ENCODE data around the gene PRLH. TPM values are rescaled to one million over a fixed set of nuclear protein-coding genes. Genes with fewer than 3 reads are reported as not detected.

PRLH gene
- total and polyA plus RNA-seq, 2 donors (not counting 3 experiments of a cell fraction or from before 2014, with no cell fraction given): not detected

GRCh38 chr2:237569896-237570295, 3.5 kb downstream of the PRLH start:
- POLR2A ChIA-PET: no interaction called here

More at GRCh38 chr2:237569896-237570295, 3.5 kb downstream of the PRLH start:
- DNase-seq (ENCODE audit: low read depth, low spot score): no peak
- Histone ChIP-seq H3K4me3 (replicated peaks in 1 of 3; ENCODE audit: insufficient read depth in 1 of 3, low read depth in 1 of 3, low read length in 3 of 3) (no peak overlapping the region), H3K27me3 (ENCODE audit: control insufficient read depth in 2 of 2, insufficient read depth in 2 of 2, low read length in 2 of 2) (no peaks in the 10 kb centered on the region), H3K27ac (ENCODE audit: insufficient read depth, low read depth, low read length) (no peak overlapping the region), H3K9me3 (replicated peaks; ENCODE audit: control insufficient read depth, insufficient read depth, low read length) (no peaks in the 10 kb centered on the region), H3K79me2 (ENCODE audit: control insufficient read depth, insufficient read depth, low read length) (no peaks in the 10 kb centered on the region), H3K36me3 (ENCODE audit: control insufficient read depth in 2 of 2, extremely low read depth in 1 of 2, insufficient read depth in 2 of 2, low read length in 2 of 2) (no peaks in the 10 kb centered on the region), H3K4me1 (ENCODE audit: control insufficient read depth, extremely low read depth, insufficient read depth, low read length) (no peaks in the 10 kb centered on the region), H3K4me2 (ENCODE audit: insufficient read depth, low read length) (no peak overlapping the region), H3K9ac (replicated peaks; ENCODE audit: extremely low read depth, insufficient read depth, low read length) (no peak overlapping the region), H2AFZ (ENCODE audit: low read depth, low read length) (no peak overlapping the region), H3K9me1 (replicated peaks; ENCODE audit: control insufficient read depth, extremely low read depth, insufficient read depth, low read length) (no peaks in the 10 kb centered on the region), H4K20me1 (replicated peaks; ENCODE audit: control insufficient read depth, extremely low read depth, insufficient read depth, low read length) (no peaks in the 10 kb centered on the region)
- no peak for FAIRE-seq
- intact Hi-C loops (cut with micrococcal nuclease) (no loop called here), dilution Hi-C loops (cut with MboI; ENCODE audit: extremely low pct_ligation_motif_present, low sequenced_read_pairs) (no loop called here)
- CTCF ChIA-PET: interaction anchor here (3.4 to 7.7 kb wide), 3 partner anchors 57 to 478 kb away, joined by 56 to 295 read pairs (median 153); no protein-coding TSS in a partner anchor
- BruUV-seq (replicated peaks): no TSS peak
- no peak for TF ChIP-seq EZH2 (IDR thresholded peaks at IDR 0.05; ENCODE audit: borderline replicate concordance, low read depth, low read length, severe bottlenecking)
- no peak for TF ChIP-seq MAX (IDR thresholded peaks at IDR 0.05; ENCODE audit: insufficient read depth, insufficient read length)
- no peak for TF ChIP-seq CTCF (IDR thresholded peaks at IDR 0.05; ENCODE audit: extremely low read depth in 1 of 2, insufficient read depth in 1 of 2, low read depth in 1 of 2, low read length in 2 of 2)
- TF ChIP-seq POLR2A (IDR thresholded peaks at IDR 0.05; ENCODE audit: low read depth, low read length): no peak
- TF ChIP-seq JUN (IDR thresholded peaks at IDR 0.05; ENCODE audit: borderline replicate concordance, insufficient read depth, insufficient read length, low read depth): no peak
- TF ChIP-seq FOS (IDR thresholded peaks at IDR 0.05; ENCODE audit: borderline replicate concordance, insufficient read depth, low read length): no peak
- no peak for TF ChIP-seq POLR2AphosphoS5 (IDR thresholded peaks at IDR 0.05; ENCODE audit: insufficient read depth, low read depth, low read length)
- TF ChIP-seq GATA2 (IDR thresholded peaks at IDR 0.05; ENCODE audit: insufficient read depth, insufficient read length, low read depth, low read length): no peak
- no peak for TF ChIP-seq MYC (IDR thresholded peaks at IDR 0.05; ENCODE audit: low read depth, low read length)

All from endothelial cell of umbilical vein (primary cell).